Mammary epithelial cell (primary cell): ENCODE measurements around the gene CDK5RAP3.

ENCODE experiments used
- EZH2 ChIP-seq: IDR thresholded peaks from 2 replicates; pipeline ENCODE4 v1.6.1; 2012; ENCODE audit warnings: low read length, inconsistent platforms, borderline replicate concordance
- TF ChIP-seq, protein P1 (sequence below), 2 donors: IDR thresholded peaks in 1 of 2; conservative IDR thresholded peaks in 1 of 2; 2 replicates each; pipeline ENCODE4 v1.5.1; 2011 to 2012; ENCODE audit warnings: inconsistent platforms in 2 of 2, low read length in 2 of 2, mild to moderate bottlenecking in 2 of 2, control low read depth in 1 of 2, low read depth in 1 of 2; ENCODE audit not compliant: insufficient read depth in 1 of 2; ENCODE audit errors: extremely low read depth in 1 of 2

DNA sequence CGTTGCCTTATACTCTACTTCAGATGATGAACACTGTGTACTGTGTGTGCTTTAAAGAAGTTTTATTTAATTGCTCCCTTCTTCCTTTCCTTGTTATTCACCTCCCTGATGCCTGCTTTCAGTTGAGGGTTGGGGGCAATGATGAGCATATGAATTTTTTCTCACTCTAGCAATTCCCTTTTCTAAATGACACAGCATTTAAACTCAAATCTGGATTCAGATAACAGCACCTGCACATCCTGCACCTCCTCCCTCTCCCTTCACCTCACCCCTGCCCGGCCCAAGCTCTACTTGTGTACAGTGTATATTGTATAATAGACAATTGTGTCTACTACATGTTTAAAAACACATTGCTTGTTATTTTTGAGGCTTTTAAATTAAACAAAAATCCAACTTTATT is 42.5 kb upstream of the CDK5RAP3 start:
- TF ChIP-seq, protein P1, sequence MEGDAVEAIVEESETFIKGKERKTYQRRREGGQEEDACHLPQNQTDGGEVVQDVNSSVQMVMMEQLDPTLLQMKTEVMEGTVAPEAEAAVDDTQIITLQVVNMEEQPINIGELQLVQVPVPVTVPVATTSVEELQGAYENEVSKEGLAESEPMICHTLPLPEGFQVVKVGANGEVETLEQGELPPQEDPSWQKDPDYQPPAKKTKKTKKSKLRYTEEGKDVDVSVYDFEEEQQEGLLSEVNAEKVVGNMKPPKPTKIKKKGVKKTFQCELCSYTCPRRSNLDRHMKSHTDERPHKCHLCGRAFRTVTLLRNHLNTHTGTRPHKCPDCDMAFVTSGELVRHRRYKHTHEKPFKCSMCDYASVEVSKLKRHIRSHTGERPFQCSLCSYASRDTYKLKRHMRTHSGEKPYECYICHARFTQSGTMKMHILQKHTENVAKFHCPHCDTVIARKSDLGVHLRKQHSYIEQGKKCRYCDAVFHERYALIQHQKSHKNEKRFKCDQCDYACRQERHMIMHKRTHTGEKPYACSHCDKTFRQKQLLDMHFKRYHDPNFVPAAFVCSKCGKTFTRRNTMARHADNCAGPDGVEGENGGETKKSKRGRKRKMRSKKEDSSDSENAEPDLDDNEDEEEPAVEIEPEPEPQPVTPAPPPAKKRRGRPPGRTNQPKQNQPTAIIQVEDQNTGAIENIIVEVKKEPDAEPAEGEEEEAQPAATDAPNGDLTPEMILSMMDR (conservative IDR thresholded peaks at IDR 0.05 in 1 of 2, IDR thresholded peaks at IDR 0.05 in 1 of 2; ENCODE audit: extremely low read depth in 1 of 2, insufficient read depth in 1 of 2, low read depth in 1 of 2, low read length in 2 of 2): no peak
- TF ChIP-seq EZH2: no peak
